KMS-11 (cell line): Measurements from ENCODE around the gene HECA.
"Not testable (repeated sequence)": the region's sequence is repeated elsewhere in the genome, so short reads cannot be mapped to it uniquely, and the experiment has no call there.

ENCODE experiments used
- H2AFZ ChIP-seq: fragments of 200-600 bp; sonication (generic); 2 replicates; pipeline ENCODE4 v1.6.1; 2016; ENCODE audit warnings: antibody characterized with exemption, mixed run types, low read depth
- H3K27ac ChIP-seq: fragments of 200-600 bp; sonication (generic); 2 replicates; pipeline ENCODE4 v1.6.1; 2016; ENCODE audit warnings: mild to moderate bottlenecking, mixed run types
- H3K27me3 ChIP-seq: fragments of 200-600 bp; sonication (generic); 2 replicates; pipeline ENCODE4 v1.6.1; 2017; ENCODE audit warnings: mild to moderate bottlenecking, low read depth, mixed run types, moderate library complexity; ENCODE audit not compliant: insufficient read depth
- H3K36me3 ChIP-seq: fragments of 200-600 bp; sonication (generic); 2 replicates; pipeline ENCODE4 v1.6.1; 2017; ENCODE audit warnings: mild to moderate bottlenecking, mixed run types; ENCODE audit not compliant: insufficient read depth
- H3K4me1 ChIP-seq: fragments of 200-600 bp; sonication (generic); 2 replicates; pipeline ENCODE4 v1.6.1; 2016; ENCODE audit warnings: mild to moderate bottlenecking, low read depth, mixed run types; ENCODE audit not compliant: poor library complexity, severe bottlenecking
- H3K4me2 ChIP-seq: fragments of 200-600 bp; sonication (generic); 2 replicates; pipeline ENCODE4 v1.7.0; 2016; ENCODE audit warnings: mild to moderate bottlenecking, mixed run types
- H3K4me3 ChIP-seq: fragments of 200-600 bp; sonication (generic); IDR thresholded peaks from 2 replicates; pipeline ENCODE4 v1.6.1; 2017; ENCODE audit warnings: low read depth, low read length, mixed read lengths; ENCODE audit not compliant: insufficient read depth
- H3K79me2 ChIP-seq: fragments of 200-600 bp; sonication (generic); 2 replicates; pipeline ENCODE4 v1.6.1; 2016; ENCODE audit warnings: low read depth, mixed run types; ENCODE audit not compliant: insufficient read depth
- H3K9ac ChIP-seq: fragments of 200-600 bp; sonication (generic); 2 replicates; pipeline ENCODE4 v1.6.1; 2016; ENCODE audit warnings: mild to moderate bottlenecking, mixed run types
- H4K20me1 ChIP-seq: fragments of 200-600 bp; sonication (generic); 2 replicates; pipeline ENCODE4 v1.6.1; 2016; ENCODE audit warnings: mild to moderate bottlenecking, mixed run types; ENCODE audit not compliant: insufficient read depth
- TF ChIP-seq, protein P1 (sequence below): fragments of 200-600 bp; sonication (generic); conservative IDR thresholded peaks from 2 replicates; pipeline ENCODE4 v1.6.1; 2017; ENCODE audit warnings: low read depth, mild to moderate bottlenecking, antibody characterized with exemption, low read length, moderate library complexity, mixed read lengths

HECA gene

DNA sequence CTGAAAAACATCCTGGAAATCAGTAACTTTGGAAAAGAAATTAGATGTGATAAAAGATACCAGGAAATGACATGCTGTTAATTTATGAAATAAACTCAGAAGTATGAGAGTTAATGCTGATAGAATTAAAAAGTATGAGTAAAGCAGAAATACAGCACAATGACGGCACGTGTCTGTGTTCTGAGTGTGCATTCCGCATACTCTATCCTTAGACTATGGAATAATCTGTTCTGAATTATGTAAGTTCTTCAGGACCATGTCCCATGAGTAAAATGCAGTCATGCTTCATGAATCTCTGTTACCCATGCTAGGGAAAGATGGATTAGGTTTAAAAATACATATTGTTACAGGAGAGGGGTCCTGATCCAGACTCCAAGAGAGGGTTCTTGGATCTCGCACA, 21.7 kb downstream of the HECA start:
- Histone ChIP-seq H3K27ac (no peak overlapping the region), H2AFZ (no peak overlapping the region), H3K9ac (no peak overlapping the region), H3K36me3 (no peaks in the 10 kb centered on the region), H3K79me2 (peaks cover 4% of the 10 kb centered on the region; the same call in 1 of the 2 replicates), H3K4me1 (peaks cover 23% of the 10 kb centered on the region), H3K4me3 (no peak overlapping the region), H4K20me1 (no peaks in the 10 kb centered on the region), H3K27me3 (no peaks in the 10 kb centered on the region), H3K4me2 (no peak overlapping the region)
- TF ChIP-seq, protein P1, sequence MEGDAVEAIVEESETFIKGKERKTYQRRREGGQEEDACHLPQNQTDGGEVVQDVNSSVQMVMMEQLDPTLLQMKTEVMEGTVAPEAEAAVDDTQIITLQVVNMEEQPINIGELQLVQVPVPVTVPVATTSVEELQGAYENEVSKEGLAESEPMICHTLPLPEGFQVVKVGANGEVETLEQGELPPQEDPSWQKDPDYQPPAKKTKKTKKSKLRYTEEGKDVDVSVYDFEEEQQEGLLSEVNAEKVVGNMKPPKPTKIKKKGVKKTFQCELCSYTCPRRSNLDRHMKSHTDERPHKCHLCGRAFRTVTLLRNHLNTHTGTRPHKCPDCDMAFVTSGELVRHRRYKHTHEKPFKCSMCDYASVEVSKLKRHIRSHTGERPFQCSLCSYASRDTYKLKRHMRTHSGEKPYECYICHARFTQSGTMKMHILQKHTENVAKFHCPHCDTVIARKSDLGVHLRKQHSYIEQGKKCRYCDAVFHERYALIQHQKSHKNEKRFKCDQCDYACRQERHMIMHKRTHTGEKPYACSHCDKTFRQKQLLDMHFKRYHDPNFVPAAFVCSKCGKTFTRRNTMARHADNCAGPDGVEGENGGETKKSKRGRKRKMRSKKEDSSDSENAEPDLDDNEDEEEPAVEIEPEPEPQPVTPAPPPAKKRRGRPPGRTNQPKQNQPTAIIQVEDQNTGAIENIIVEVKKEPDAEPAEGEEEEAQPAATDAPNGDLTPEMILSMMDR, result no peak

DNA sequence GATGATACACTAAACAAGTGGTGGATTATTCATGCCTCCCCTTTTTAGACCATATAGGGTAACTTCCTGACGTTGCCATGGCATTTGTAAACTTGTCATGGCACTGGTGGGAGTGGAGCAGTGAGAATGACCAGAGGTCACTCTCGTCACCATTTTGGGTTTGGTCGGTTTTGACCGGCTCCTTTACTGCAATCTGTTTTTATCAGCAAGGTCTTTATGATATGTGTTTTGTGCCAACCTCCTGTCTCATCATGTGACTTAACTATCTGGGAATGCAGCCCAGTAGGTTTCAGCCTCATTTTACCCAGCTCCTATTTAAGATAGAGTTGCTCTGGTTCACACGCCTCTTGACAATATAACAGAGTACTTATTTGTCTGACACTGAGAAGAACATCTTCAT, 22.2 kb downstream of the HECA start:
- not testable (repeated sequence) for H3K4me2 ChIP-seq, H3K4me3 ChIP-seq, H3K27ac ChIP-seq, H2AFZ ChIP-seq, H3K36me3 ChIP-seq, H3K9ac ChIP-seq, H3K27me3 ChIP-seq, H3K79me2 ChIP-seq, H4K20me1 ChIP-seq
- H3K4me1 ChIP-seq, result peaks cover 28% of the 10 kb centered on the region

- no peaks in the 10 kb centered on the region for H3K27me3 ChIP-seq
- H2AFZ ChIP-seq, result no peak overlapping the region
- H4K20me1 ChIP-seq, result no peaks in the 10 kb centered on the region
- H3K36me3 ChIP-seq, result no peaks in the 10 kb centered on the region
- H3K27ac ChIP-seq, result no peak overlapping the region
- TF ChIP-seq, protein P1, result no peak
- H3K9ac ChIP-seq, result no peak overlapping the region
- H3K4me1 ChIP-seq, result peaks cover 30% of the 10 kb centered on the region
- no peak overlapping the region for H3K4me2 ChIP-seq
- H3K4me3 ChIP-seq, result no peak overlapping the region
- 0 out of 2 replicates have a peak, but pooled peaks cover 4% of the 10 kb centered on the region for H3K79me2 ChIP-seq
These were observed 24.1 kb downstream of the HECA start for GRCh38 chr6:139159016-139159415.

- Histone ChIP-seq H4K20me1 (no peaks in the 10 kb centered on the region), H3K36me3 (no peaks in the 10 kb centered on the region), H3K4me1 (peaks cover 30% of the 10 kb centered on the region), H3K27me3 (no peaks in the 10 kb centered on the region), H3K79me2 (0 out of 2 replicates have a peak, but pooled peaks cover 4% of the 10 kb centered on the region), H3K4me2 (no peak overlapping the region), H3K27ac (no peak overlapping the region), H2AFZ (no peak overlapping the region), H3K9ac (no peak overlapping the region), H3K4me3 (no peak overlapping the region)
- TF ChIP-seq, protein P1, result no peak
These were observed 26.3 kb downstream of the HECA start for GRCh38 chr6:139161169-139161568.

- H3K79me2 ChIP-seq, result 0 out of 2 replicates have a peak, but pooled peaks cover 4% of the 10 kb centered on the region
- H3K9ac ChIP-seq, result no peak overlapping the region
- H3K4me1 ChIP-seq, result peaks cover 30% of the 10 kb centered on the region
- H2AFZ ChIP-seq, result no peak overlapping the region
- TF ChIP-seq, protein P1, result no peak
- no peak overlapping the region; the same call in 1 of the 2 replicates for H3K27ac ChIP-seq
- H3K4me2 ChIP-seq, result no peak overlapping the region
- no peaks in the 10 kb centered on the region for H3K36me3 ChIP-seq
- no peaks in the 10 kb centered on the region for H4K20me1 ChIP-seq
- no peak overlapping the region for H3K4me3 ChIP-seq
- H3K27me3 ChIP-seq, result no peaks in the 10 kb centered on the region
These were observed 27.0 kb downstream of the HECA start for GRCh38 chr6:139161817-139162284.
